Left lung (tissue), 10 donors: ENCODE results near the gene TPK1. TPM values are rescaled to one million over a fixed set of nuclear protein-coding genes. Genes with fewer than 3 reads are reported as not detected.
A peak's percentile ranks its signal among the peaks of the same experiment; 100 is the strongest.

Source experiments
- ATAC-seq: fragments of 200-7000 bp; cut with Tn5 transposase; one replicate; pipeline ENCODE4 v1.9.1; 2020; ENCODE audit warnings: moderate library complexity
- DNase-seq, 4 donors: peaks; one replicate each; pipeline ENCODE4 v3.0.0-alpha.2; 2013 to 2020
- H3K27ac ChIP-seq, 2 donors: fragments of 200-600 bp; sonication (generic) in 1 of 2; one replicate each; pipeline versions ENCODE4 v1.5.0 to v1.8.0; 2020 to 2021
- H3K27me3 ChIP-seq, 2 donors: fragments of 200-600 bp; sonication (generic) in 1 of 2; one replicate each; pipeline versions ENCODE4 v1.5.0 to v1.8.0; 2020 to 2021
- H3K36me3 ChIP-seq, 2 donors: fragments of 200-600 bp; sonication (generic) in 1 of 2; one replicate each; pipeline versions ENCODE4 v1.5.0 to v1.8.0; 2020 to 2021
- H3K4me1 ChIP-seq, 2 donors: fragments of 200-600 bp; one replicate each; pipeline ENCODE4 v1.8.0; 2021
- H3K4me3 ChIP-seq, 2 donors: fragments of 200-600 bp; sonication (generic) in 1 of 2; one replicate each; pipeline versions ENCODE4 v1.5.0 to v1.8.0; 2020 to 2021; ENCODE audit warnings: mild to moderate bottlenecking in 1 of 2
- H3K9me3 ChIP-seq, 2 donors: fragments of 200-600 bp; sonication (generic) in 1 of 2; one replicate each; pipeline versions ENCODE4 v1.5.0 to v1.8.0; 2020 to 2021
- intact Hi-C, 2 donors: fragments of 100-400 bp; cut with DNase I; formaldehyde crosslinking; loops; one replicate each; pipeline versions ENCODE4 v1.11.2 to v1.14.2; 2022
- polyA plus RNA-seq, 6 donors: library from polyadenylated mRNA; unstranded; fragments of 120-200 nt; gene quantifications; one replicate each; pipeline ENCODE4 v1.2.1, GENCODE V29; 2013; ENCODE audit not compliant: insufficient read length in 6 of 6
- total RNA-seq, 2 donors: library from RNA; stranded (reverse); fragmentation: NEBNext Ultra II Directional; extraction: Animal tissue kit (Norgen Biotek cat#: 25700); gene quantifications; one replicate each; pipeline ENCODE4 v1.2.1, GENCODE V29; 2021
- TF ChIP-seq, protein P1 (sequence below), 2 donors: fragments of 200-600 bp; sonication (generic) in 1 of 2; IDR thresholded peaks; one replicate each; pipeline versions ENCODE4 v1.5.0 to v1.8.0; 2021; ENCODE audit warnings: antibody characterized with exemption in 2 of 2
- donor health status: DM: no; HTN: yes; CAD: no.
- donor health status: DM: no; HTN: no; CAD: no.

TPK1 gene
- total and polyA plus RNA-seq, 8 donors: 4.1 to 15.5 (median 4.8) TPM

DNA sequence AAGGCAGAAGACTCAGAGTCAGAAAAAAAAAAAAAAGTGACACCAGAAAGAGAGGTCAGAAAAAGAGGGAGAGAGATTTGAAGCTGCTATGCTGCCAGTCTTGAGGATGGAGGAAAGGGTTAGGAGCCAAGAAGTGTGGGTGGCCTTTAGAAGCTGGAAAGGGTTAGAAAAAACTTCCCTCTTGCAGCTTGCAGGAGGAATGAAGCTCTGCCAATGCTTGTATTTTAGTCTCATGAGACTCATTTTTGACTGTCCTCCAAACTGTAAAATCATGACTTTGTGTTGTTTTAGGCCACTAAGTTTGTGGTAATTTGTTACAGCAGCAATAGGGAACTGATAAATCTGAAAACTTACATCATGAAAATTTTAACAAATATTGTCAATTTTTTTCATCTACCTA, 304.7 kb downstream of the TPK1 start:
- Histone ChIP-seq H3K27me3 (no peaks in the 10 kb centered on the region), H3K36me3 (no peaks in the 10 kb centered on the region), H3K9me3 (peaks cover 0 to 6% of the 10 kb centered on the region in 2 donors), H3K4me1 (no peaks in the 10 kb centered on the region), H3K4me3 (no peak overlapping the region), H3K27ac (no peak overlapping the region)
- DNase-seq (no peak), ATAC-seq (no peak)
- TF ChIP-seq, protein P1, sequence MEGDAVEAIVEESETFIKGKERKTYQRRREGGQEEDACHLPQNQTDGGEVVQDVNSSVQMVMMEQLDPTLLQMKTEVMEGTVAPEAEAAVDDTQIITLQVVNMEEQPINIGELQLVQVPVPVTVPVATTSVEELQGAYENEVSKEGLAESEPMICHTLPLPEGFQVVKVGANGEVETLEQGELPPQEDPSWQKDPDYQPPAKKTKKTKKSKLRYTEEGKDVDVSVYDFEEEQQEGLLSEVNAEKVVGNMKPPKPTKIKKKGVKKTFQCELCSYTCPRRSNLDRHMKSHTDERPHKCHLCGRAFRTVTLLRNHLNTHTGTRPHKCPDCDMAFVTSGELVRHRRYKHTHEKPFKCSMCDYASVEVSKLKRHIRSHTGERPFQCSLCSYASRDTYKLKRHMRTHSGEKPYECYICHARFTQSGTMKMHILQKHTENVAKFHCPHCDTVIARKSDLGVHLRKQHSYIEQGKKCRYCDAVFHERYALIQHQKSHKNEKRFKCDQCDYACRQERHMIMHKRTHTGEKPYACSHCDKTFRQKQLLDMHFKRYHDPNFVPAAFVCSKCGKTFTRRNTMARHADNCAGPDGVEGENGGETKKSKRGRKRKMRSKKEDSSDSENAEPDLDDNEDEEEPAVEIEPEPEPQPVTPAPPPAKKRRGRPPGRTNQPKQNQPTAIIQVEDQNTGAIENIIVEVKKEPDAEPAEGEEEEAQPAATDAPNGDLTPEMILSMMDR (IDR thresholded peaks at IDR 0.05): no peak
- intact Hi-C loops: no loop called here

DNA sequence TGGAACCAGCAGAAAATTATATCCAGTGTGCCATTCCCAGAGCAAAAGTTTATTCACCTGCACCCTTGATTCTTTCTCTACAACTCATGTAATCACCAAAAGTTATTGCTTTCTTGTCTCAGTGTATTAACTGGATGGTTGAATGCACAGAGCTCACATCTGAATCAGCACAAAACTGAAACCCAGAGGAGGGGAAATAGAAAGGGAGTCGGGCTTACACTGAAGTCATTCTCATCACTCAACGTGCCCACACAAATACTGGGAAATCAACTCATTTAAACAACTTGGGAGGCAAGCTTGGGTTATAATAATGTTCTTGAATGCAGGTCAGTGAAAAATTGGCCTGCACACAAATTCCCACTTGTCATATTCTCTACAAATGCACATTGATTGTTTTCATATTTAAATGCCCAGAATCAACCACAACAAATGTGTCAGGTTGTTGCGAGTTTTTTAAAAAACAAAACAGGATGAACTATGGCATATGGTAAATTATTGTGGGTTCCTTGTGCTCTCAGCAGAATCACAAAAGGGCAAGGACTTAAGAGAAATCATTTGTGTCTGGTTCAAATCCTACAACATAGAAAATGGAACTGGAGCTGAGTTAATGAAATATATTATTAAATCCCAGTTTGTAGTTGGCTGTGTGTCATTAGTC, 306.5 kb downstream of the TPK1 start:
- Histone ChIP-seq H3K4me3 (no peak overlapping the region), H3K27me3 (no peaks in the 10 kb centered on the region), H3K4me1 (no peaks in the 10 kb centered on the region), H3K27ac (no peak overlapping the region), H3K36me3 (no peaks in the 10 kb centered on the region), H3K9me3 (no peaks in the 10 kb centered on the region)
- intact Hi-C loops: no loop called here
- TF ChIP-seq, protein P1 (IDR thresholded peaks at IDR 0.05): no peak
- DNase-seq: no peak
- ATAC-seq: no peak

DNA sequence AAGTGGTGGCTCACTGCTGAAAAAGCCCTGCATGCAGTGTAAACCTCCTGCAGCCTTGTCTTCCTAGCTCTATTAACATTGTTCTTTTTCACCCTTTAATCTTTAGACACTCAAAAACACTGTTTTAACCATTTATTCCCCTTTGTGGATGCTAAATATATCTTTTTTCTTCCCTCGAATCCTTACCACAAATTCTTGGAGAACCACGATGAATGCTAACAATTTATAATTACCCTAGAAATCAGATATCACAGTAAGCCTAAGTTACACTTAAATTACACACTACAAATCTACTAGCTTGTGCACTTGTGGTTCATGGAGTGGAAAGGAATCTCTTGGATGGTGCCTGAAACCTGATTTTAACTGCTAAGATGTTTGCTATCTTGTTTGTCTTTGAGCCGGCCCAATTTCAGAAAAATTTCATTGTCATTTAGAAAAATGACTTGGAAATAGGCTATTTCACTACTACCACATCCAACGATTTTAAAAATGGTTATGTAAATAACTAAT, 307.3 kb downstream of the TPK1 start:
- intact Hi-C loops: no loop called here
- no peak for ATAC-seq
- Histone ChIP-seq H3K36me3 (no peaks in the 10 kb centered on the region), H3K27me3 (no peaks in the 10 kb centered on the region), H3K4me3 (no peak overlapping the region), H3K9me3 (no peaks in the 10 kb centered on the region), H3K4me1 (no peaks in the 10 kb centered on the region), H3K27ac (no peak overlapping the region)
- DNase-seq: no peak
- TF ChIP-seq, protein P1 (IDR thresholded peaks at IDR 0.05): no peak

DNA sequence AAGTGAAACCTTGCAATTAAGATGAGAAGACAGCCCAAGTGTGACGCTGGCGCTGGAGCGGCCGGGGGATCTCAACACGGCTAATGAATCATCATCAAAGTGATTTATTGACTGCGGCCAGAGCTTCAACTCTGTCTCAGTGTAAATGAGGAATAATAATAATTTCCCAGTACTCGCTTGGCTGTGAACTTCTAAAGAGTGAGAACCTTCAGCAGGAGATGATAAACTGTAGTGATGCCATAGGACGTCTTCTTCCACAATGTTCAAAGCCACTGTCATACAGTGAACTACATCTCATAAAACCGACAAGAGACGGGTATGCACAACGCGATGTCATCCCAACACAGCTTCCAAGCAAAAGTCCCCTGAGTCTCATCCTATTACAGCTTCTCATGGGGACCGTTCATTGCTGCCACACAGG, 308.8 kb downstream of the TPK1 start:
- peak in 1 of 4 donors; percentile 56 for DNase-seq
- Histone ChIP-seq H3K4me1 (no peaks in the 10 kb centered on the region), H3K4me3 (no peak overlapping the region), H3K36me3 (no peaks in the 10 kb centered on the region), H3K9me3 (no peaks in the 10 kb centered on the region), H3K27me3 (no peaks in the 10 kb centered on the region), H3K27ac (no peak overlapping the region)
- intact Hi-C loops: no loop called here
- no peak for ATAC-seq
- TF ChIP-seq, protein P1 (IDR thresholded peaks at IDR 0.05): no peak

DNA sequence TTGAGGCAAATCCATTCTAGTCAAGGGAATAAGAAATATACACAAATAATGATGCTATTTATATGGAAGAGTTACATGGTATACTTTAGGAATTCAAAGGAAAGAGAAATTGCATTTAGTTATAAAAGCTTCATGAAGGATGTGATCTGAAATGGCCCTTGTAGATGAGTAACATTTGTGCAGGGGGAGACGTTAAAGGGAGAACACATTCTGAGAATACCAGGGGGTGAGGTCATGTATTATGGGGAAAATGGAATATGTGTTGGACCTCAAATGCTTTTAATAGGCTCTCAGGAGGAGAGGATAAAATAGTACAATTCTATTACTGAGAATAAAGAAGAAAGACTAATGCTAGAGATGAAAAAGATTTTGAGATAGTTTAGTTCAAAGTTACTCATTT, 309.9 kb downstream of the TPK1 start:
- intact Hi-C loops: no loop called here
- no peak overlapping the region for H3K4me3 ChIP-seq
- H3K4me1 ChIP-seq: no peaks in the 10 kb centered on the region
- DNase-seq (no peak), ATAC-seq (no peak)
- TF ChIP-seq, protein P1 (IDR thresholded peaks at IDR 0.05): no peak
- no peaks in the 10 kb centered on the region for H3K9me3 ChIP-seq
- H3K27ac ChIP-seq: no peak overlapping the region
- no peaks in the 10 kb centered on the region for H3K36me3 ChIP-seq
- H3K27me3 ChIP-seq: no peaks in the 10 kb centered on the region
